GM18517 (cell line): Measurements from ENCODE around the gene SURF6.
"Not testable (repeated sequence)": the region's sequence is repeated elsewhere in the genome, so short reads cannot be mapped to it uniquely, and the experiment has no call there.

Source experiments
- ATAC-seq: cut with Tn5 transposase; IDR thresholded peaks from one replicate; pipeline ENCODE4 v1.9.1; 2021; ENCODE audit warnings: mild to moderate bottlenecking, moderate library complexity; ENCODE audit not compliant: unreplicated experiment

SURF6 gene

DNA sequence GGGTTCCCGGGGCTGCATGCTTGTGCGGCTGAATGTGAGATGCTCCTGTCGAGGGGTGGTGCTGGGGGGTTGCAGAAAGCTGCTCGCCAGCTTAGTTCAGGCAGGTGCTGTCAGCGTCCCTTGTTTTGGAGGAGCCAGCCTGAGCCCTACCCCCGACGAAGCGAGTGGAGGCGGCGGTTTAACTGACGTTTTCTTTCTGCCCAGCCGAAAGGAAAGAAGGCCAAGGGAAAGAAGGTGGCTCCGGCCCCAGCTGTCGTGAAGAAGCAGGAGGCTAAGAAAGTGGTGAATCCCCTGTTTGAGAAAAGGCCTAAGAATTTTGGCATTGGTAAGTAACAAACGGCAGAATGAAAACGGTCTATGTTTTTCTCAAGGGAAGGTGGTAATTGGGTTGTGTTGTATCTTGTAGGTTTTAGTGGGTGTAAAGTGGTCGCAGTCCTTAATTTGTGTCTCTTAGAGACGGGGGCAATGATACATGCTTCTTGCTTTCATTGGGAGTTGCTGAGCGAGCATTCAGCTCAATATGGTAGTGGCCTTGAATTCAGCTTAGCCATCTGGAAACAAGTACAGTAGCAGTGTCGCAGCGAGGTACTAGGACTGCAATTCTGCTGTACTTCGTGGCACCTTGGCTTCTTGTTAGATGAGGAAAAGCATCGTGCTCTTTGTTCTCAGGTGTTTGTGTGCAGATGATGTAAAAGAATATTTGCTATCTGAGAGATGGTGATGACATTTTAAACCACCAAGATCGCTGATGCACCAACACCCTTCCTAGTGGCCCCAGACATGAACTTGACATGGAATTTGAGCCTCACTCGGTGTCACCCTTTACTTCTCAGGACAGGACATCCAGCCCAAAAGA, 13.0 kb upstream of the SURF6 start:
- no peak for ATAC-seq

GRCh38 chr9:133347985-133348717, 12.2 kb upstream of the SURF6 start, which contains the start of the genes MED22 and RPL7A:
Gene MED22, minus strand, starts transcription at chr9:133348131. Its CDS starts 1,469 bp downstream, at chr9:133346662.
Gene RPL7A, plus strand, starts transcription at chr9:133348218. Its CDS starts 26 bp downstream, at chr9:133348244.
- ATAC-seq = peak; percentile 91

- ATAC-seq = peak; percentile 16
Observed at GRCh38 chr9:133347515-133347984, 11.6 kb upstream of the SURF6 start.

- no peak for ATAC-seq
Observed at GRCh38 chr9:133346021-133346785, 10.2 kb upstream of the SURF6 start.

- ATAC-seq = no peak
Observed at GRCh38 chr9:133345596-133345995, 9.6 kb upstream of the SURF6 start.

- ATAC-seq = no peak
Observed at GRCh38 chr9:133344979-133345378, 9.0 kb upstream of the SURF6 start.

DNA sequence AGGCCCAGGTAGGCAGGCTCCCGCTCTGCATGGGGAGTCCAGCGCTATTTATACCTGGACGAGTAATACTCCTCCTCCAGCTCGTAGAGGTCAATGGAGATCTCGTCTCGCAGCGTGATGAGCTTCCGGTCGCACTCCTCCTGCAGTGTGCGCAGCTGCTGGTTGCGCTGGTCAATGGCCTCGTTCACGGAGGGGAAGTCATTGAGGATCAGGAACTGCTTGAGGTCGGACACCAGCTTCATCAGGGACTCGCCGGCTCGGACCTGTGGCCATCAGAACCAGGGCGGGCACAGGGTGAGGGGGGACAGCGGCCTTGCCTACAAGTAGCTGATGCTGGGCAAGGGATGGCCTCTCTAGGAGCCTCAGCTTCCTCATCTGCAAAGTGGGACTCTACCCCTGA, 8.1 kb upstream of the SURF6 start:
- ATAC-seq = no peak

DNA sequence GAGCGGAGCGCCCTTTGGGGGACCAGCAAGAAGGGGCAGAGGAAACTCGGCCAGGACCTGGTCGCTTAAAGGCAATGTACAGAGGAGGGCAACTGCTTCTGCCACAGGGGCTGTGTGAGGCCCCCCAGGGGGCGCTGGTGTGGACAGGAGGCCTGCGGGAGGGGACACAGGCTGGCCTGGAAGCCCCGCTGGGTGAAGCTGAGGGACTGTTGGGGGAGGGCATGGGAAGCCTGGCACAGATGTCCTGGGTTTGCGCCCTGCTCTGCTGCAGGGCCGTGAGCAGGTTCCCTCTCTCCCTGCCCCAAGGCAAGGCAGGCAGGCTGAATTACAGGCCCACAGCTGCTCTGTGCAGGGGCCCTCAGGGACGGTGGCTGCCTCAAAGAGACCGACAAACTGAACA, 6.6 kb upstream of the SURF6 start:
- no peak for ATAC-seq

GRCh38 chr9:133342069-133342406, 6.0 kb upstream of the SURF6 start:
- ATAC-seq = no peak

DNA sequence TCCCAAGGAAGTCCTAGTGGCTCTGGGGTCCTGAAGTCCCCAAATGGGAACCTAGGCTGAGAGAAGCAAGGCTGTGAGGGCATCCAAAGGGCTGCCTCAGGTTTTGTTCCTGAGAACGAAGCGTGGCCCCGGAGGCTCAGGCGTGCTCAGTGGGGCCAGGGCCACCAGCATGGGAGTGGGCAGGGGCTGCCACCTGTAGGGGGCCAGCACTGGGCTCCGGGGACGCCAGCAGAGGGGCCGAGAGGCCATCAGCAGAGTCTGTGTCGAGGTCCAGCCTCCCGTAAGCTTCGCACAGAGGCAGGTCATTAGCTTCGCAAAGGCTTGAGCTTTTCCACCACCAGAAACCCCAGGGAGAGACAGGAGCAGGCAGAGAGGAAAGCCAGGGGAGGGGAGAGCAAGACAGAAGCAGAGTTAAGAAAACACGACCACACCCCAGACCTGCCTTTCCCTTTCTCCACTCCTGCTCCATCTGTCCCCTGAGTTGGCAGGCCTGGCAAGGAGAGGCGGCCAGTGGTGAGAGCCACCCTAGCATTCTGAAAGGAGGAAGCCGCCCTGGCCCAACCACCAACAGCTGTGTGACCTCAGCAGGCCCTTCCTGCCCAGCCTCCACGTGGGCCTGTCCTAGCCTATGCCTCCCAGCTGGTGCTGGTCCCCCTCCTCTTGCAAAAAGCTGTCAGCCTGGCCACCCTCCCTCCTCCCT, 5.5 kb upstream of the SURF6 start:
- ATAC-seq = no peak

DNA sequence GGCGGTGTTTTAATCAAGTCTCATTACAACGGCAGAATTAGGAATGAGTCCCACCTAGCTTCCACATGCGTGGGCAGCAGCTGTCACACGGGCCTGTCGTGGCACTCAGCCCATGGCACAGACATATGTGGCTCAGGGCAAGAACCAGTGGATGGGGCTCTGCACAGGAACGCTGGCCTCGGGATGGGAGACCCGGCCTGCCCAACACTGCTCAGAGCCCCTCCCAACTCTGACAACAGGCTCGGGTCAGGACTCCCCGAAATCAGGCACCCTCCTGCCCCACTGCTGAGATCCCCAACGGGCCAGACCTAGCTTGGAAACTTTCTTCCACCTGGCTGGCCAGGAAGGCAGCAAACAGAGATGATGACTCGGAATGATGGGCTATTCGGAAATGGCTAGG, 4.9 kb upstream of the SURF6 start:
- ATAC-seq = no peak

GRCh38 chr9:133340256-133340655, 4.3 kb upstream of the SURF6 start:
- no peak for ATAC-seq

GRCh38 chr9:133339641-133340040, 3.7 kb upstream of the SURF6 start:
- ATAC-seq = no peak

DNA sequence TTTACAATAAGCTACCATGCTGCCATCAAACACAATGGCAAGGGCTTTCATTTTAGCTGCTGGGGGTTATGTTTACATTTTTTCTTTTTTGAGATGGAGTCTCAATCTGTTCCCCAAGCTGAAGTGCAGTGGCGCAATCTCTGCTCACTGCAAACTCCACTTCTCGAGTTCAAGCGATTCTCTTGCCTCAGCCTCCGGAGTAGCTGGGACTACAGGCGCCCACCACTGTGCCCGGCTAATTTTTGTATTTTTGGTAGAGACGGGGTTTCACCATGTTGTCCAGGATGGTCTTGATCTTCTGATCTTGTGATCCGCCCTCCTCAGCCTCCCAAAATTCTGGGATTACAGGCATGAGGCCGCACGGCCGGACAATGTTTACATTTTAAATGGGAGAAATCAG, 1.1 kb downstream of the SURF6 start:
- not testable (repeated sequence) for ATAC-seq

- ATAC-seq = no peak
Observed at GRCh38 chr9:133334161-133334560, 1.8 kb downstream of the SURF6 start.

GRCh38 chr9:133333566-133333965, 2.4 kb downstream of the SURF6 start:
- ATAC-seq = no peak

GRCh38 chr9:133333011-133333410, 3.0 kb downstream of the SURF6 start:
- ATAC-seq = no peak

DNA sequence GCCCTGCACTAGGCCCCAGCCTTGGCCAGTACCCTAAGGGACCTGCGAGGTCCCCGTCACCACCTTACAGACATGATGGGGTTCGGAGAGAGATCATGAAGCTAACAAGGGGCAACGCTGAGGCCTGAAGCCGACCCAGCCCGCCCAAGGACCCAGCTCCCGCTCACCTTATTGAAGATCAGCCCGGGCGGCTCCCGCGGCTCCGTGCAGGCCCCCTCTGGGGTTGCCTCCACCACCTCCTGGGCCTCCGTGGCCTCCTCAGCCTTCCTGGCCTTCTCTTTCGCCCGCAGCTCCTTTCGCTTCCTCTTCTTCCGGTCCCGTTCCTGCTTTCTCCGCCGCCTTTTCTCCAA, 3.6 kb downstream of the SURF6 start:
- ATAC-seq = no peak

DNA sequence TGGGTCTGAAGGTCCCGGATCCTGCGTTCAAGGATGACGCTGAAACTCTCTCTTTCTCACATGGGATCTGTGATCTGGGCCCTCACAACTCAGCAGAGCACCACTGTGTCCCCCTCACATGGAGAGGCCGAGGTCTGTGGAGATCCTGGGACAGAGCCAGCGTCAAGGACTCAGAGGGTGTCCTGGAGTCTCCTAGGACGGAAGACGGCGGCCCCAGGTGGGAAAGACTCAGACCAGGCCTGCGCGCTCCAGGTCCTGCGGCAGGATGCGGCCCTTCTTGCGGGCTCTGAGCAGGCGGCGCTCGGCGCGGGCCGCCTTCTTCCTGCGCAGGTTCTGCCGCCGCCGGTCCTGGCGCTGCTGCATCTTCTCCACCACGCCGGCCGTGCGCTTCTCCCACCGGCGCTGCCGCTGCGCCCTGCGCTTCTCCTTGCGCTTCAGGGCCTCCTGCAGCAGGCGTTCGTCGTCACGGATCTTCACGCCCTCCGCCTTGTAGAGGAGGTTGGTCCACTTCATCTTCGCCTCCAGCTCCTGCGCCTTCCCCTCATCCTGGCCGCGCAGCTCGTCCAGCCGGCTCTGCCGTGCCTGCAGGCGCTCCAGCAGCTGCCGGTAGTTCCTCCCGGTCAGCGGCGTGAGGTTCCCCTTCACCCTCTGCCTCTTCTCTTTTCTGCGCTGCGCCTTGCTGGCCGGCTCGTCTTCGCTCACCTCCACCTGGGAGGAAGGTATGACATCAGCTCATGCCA, 4.2 kb downstream of the SURF6 start:
- ATAC-seq = no peak

- ATAC-seq = no peak
Observed at GRCh38 chr9:133331221-133331620, 4.8 kb downstream of the SURF6 start.
